ENCODE measurements around the gene C16orf90.
A peak's percentile ranks its signal among the peaks of the same experiment; 100 is the strongest.

The C16orf90 gene

GRCh38 chr16:3498988-3499387, 3.7 kb upstream of the C16orf90 start:
- H3K4me1 ChIP-seq = no peaks in the 10 kb centered on the region
- H3K4me3 ChIP-seq (ENCODE audit: low read depth, low read length) = no peak overlapping the region
- DNase-seq = no peak
- H3K27me3 ChIP-seq = no peaks in the 10 kb centered on the region
- H3K9me3 ChIP-seq = no peaks in the 10 kb centered on the region
- TF ChIP-seq CTCF (IDR thresholded peaks at IDR 0.05; ENCODE audit: low read depth, low read length) = no peak
- no peaks in the 10 kb centered on the region for H3K36me3 ChIP-seq

- Histone ChIP-seq H3K4me1 (no peaks in the 10 kb centered on the region), H3K9me3 (no peaks in the 10 kb centered on the region), H3K36me3 (no peaks in the 10 kb centered on the region), H3K27me3 (no peaks in the 10 kb centered on the region), H3K4me3 (ENCODE audit: low read depth, low read length) (no peak overlapping the region)
- DNase-seq = no peak
- no peak for TF ChIP-seq CTCF (IDR thresholded peaks at IDR 0.05; ENCODE audit: low read depth, low read length)
These were observed 2.5 kb upstream of the C16orf90 start for GRCh38 chr16:3497771-3498170.

- H3K9me3 ChIP-seq = no peaks in the 10 kb centered on the region
- H3K4me3 ChIP-seq (ENCODE audit: low read depth, low read length) = no peak overlapping the region
- no peak for TF ChIP-seq CTCF (IDR thresholded peaks at IDR 0.05; ENCODE audit: low read depth, low read length)
- no peak for DNase-seq
- H3K27me3 ChIP-seq = no peaks in the 10 kb centered on the region
- H3K4me1 ChIP-seq = peaks cover 9% of the 10 kb centered on the region
- no peaks in the 10 kb centered on the region for H3K36me3 ChIP-seq
These were observed 1.1 kb upstream of the C16orf90 start for GRCh38 chr16:3496386-3496785.

GRCh38 chr16:3494386-3494973, 809 bp downstream of the C16orf90 start:
- Histone ChIP-seq H3K4me1 (peaks cover 18% of the 10 kb centered on the region), H3K4me3 (ENCODE audit: low read depth, low read length) (no peak overlapping the region), H3K27me3 (no peaks in the 10 kb centered on the region), H3K36me3 (no peaks in the 10 kb centered on the region), H3K9me3 (no peaks in the 10 kb centered on the region)
- no peak for DNase-seq
- no peak for TF ChIP-seq CTCF (IDR thresholded peaks at IDR 0.05; ENCODE audit: low read depth, low read length)

- H3K27me3 ChIP-seq = no peaks in the 10 kb centered on the region
- H3K4me1 ChIP-seq = peaks cover 18% of the 10 kb centered on the region
- no peak for TF ChIP-seq CTCF (IDR thresholded peaks at IDR 0.05; ENCODE audit: low read depth, low read length)
- no peak for DNase-seq
- no peak overlapping the region for H3K4me3 ChIP-seq (ENCODE audit: low read depth, low read length)
- H3K36me3 ChIP-seq = no peaks in the 10 kb centered on the region; the same call in 1 of the 2 replicates
- H3K9me3 ChIP-seq = no peaks in the 10 kb centered on the region
These were observed 2.9 kb downstream of the C16orf90 start for GRCh38 chr16:3492356-3492755.

GRCh38 chr16:3490911-3491629, 4.2 kb downstream of the C16orf90 start:
- Histone ChIP-seq H3K9me3 (no peaks in the 10 kb centered on the region), H3K27me3 (no peaks in the 10 kb centered on the region), H3K4me1 (peaks cover 18% of the 10 kb centered on the region), H3K36me3 (peaks cover 8% of the 10 kb centered on the region), H3K4me3 (ENCODE audit: low read depth, low read length) (no peak overlapping the region)
- TF ChIP-seq CTCF (IDR thresholded peaks at IDR 0.05; ENCODE audit: low read depth, low read length) = peak; percentile 24; the same call in 1 of the 2 replicates
- peak; percentile 63 for DNase-seq
